Activated effector memory CD4-positive, alpha-beta T cell treated with Interleukin-2 at 50 U/mL for 16 hours (primary cell): Measurements from ENCODE around the gene WNK1.

ENCODE experiments used
- DNase-seq: peaks from one replicate; pipeline ENCODE4 v3.0.0-alpha.2; 2020

The WNK1 gene

GRCh38 chr12:958588-959123 lies 206.3 kb downstream of the WNK1 start:
- no peak for DNase-seq
